ENCODE measurements around the gene PPP4C.
A peak's percentile ranks its signal among the peaks of the same experiment; 100 is the strongest.

The PPP4C gene

DNA sequence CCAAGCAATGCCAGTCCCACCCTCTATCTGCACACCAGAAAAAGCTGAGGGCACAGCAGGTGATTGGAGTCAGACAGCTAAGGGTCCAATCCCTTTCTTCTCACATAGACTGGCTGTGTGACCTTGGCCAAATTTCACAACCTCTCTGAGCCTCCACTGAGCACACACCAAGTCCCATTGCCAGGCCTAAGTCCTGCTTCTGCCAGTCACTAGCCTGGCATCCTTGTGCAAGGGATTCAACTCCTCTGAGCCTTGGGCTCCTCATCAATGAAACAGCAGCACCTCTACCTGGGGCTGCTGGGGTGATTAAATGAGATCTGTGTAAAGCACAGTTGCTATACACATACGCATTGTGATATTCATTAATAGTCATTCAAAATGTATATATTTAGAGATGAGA, 29.2 kb upstream of the PPP4C start:
- H3K4me3 ChIP-seq (ENCODE audit: low read depth, low read length): no peak overlapping the region

GRCh38 chr16:30049871-30050270, 25.9 kb upstream of the PPP4C start:
- TF ChIP-seq, protein P1, sequence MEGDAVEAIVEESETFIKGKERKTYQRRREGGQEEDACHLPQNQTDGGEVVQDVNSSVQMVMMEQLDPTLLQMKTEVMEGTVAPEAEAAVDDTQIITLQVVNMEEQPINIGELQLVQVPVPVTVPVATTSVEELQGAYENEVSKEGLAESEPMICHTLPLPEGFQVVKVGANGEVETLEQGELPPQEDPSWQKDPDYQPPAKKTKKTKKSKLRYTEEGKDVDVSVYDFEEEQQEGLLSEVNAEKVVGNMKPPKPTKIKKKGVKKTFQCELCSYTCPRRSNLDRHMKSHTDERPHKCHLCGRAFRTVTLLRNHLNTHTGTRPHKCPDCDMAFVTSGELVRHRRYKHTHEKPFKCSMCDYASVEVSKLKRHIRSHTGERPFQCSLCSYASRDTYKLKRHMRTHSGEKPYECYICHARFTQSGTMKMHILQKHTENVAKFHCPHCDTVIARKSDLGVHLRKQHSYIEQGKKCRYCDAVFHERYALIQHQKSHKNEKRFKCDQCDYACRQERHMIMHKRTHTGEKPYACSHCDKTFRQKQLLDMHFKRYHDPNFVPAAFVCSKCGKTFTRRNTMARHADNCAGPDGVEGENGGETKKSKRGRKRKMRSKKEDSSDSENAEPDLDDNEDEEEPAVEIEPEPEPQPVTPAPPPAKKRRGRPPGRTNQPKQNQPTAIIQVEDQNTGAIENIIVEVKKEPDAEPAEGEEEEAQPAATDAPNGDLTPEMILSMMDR (IDR thresholded peaks at IDR 0.05; ENCODE audit: borderline replicate concordance, insufficient read depth, low read depth, low read length): no peak
- H3K4me3 ChIP-seq (ENCODE audit: low read depth, low read length): no peak overlapping the region

More for the DNA sequence above, 29.2 kb upstream of the PPP4C start:
- TF ChIP-seq, protein P1 (IDR thresholded peaks at IDR 0.05; ENCODE audit: borderline replicate concordance, insufficient read depth, low read depth, low read length): no peak

- TF ChIP-seq, protein P1 (IDR thresholded peaks at IDR 0.05; ENCODE audit: borderline replicate concordance, insufficient read depth, low read depth, low read length): no peak
- H3K4me3 ChIP-seq (ENCODE audit: low read depth, low read length): no peak overlapping the region
These were observed 24.3 kb upstream of the PPP4C start for GRCh38 chr16:30051518-30051917.

GRCh38 chr16:30052671-30053372, 23.0 kb upstream of the PPP4C start:
- H3K4me3 ChIP-seq (ENCODE audit: low read depth, low read length): peak overlapping the region; percentile 64
- TF ChIP-seq, protein P1 (IDR thresholded peaks at IDR 0.05; ENCODE audit: borderline replicate concordance, insufficient read depth, low read depth, low read length): no peak

DNA sequence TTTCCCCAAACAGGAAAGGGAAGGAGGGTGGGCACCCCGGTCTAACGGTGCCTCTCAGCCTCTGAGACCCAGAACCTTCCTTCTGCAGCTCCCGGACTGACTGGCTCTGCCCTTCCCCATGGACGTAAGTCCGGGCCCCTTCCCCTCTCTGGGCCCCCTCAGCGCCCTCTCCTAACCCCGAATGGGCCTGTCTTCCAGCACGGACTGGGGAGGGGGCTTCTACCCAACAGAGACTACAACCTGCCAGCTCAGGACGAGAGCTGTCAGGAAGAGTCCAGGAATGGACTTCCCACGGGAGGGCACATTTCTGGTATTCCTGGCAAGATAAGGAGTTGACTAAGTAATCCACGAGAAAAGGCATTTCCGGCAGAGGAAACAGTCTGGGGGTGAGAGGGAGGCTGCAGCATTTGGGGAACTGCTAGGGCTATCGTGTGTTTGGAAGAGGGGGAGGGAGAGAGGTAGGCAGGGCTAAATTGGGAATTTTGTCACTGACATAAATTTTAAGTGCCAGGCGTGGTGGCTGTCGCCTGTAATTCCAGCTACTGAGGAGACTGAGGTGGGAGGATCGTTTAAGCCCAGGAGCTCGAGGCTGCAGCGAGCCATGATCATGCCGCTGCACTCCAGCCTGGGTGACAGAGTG, 22.3 kb upstream of the PPP4C start:
- peak overlapping the region; percentile 64 for H3K4me3 ChIP-seq (ENCODE audit: low read depth, low read length)
- TF ChIP-seq, protein P1 (IDR thresholded peaks at IDR 0.05; ENCODE audit: borderline replicate concordance, insufficient read depth, low read depth, low read length): no peak

DNA sequence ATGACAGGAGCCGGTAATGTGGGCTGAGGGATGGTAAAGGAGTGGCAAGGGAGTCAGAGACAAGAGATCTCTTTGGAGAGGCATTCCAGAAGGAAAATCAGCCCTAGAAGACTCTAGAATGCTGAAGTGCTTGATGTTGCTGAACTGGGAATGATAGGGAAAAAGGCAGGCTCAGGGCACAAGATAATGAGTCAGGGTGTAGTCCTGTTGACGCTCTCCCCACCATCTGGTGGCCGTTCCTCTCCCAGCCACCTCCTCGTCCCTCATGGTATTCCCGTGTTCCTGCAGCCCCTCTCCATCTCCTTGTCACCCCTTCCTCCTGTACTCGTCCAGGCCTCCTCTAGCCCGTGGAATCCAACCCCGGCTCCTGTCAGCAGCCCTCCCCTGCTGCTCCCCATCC, 21.3 kb upstream of the PPP4C start:
- no peak overlapping the region for H3K4me3 ChIP-seq (ENCODE audit: low read depth, low read length)
- TF ChIP-seq, protein P1 (IDR thresholded peaks at IDR 0.05; ENCODE audit: borderline replicate concordance, insufficient read depth, low read depth, low read length): no peak
